Embryonic facial prominence (tissue), 1 donor: ENCODE data around the gene CAPN7.
"Not testable (repeated sequence)": the region's sequence is repeated elsewhere in the genome, so short reads cannot be mapped to it uniquely, and the experiment has no call there.

ENCODE experiments used
- DNase-seq: peaks from one replicate; pipeline ENCODE4 v3.0.0-alpha.2; 2016; ENCODE audit errors: extremely low spot score

CAPN7 gene

DNA sequence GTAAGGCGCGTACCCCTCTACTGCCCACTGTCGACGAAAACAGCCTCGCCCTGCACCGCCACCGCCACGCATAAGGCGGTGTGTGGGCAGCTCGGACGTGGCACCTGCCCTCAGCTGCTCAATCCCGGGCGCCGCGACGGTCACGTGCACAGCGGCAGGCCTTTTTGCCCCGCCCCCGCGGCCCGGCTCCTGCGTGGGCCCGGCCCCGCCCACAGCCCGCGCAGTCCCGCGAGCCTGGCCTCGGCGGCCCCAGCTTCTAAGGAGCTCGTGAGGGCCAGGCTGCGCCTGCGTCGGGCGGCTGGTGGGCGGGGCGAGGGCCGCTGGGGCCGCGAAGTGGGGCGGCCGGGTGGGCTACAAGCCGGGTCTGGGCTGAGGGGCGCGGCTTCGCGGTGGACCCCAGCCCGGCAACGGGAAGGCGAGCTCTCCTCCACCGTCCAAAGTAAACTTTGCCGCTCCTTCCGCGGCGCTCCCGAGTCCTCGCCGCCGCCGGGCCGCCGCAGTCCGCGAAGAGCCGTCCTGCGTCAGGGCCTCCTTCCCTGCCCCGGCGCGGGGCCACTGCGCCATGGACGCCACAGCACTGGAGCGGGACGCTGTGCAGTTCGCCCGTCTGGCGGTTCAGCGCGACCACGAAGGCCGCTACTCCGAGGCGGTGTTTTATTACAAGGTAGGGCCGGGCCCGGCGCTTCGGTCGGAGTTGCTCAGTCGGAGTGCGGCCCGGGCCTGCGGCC, at the start of gene CAPN7:
TSS of gene CAPN7 (plus strand) at position 313 of the 728 bp plus-strand sequence. CDS start at position 563, 250 bp downstream.
- DNase-seq = peak; percentile 66

DNA sequence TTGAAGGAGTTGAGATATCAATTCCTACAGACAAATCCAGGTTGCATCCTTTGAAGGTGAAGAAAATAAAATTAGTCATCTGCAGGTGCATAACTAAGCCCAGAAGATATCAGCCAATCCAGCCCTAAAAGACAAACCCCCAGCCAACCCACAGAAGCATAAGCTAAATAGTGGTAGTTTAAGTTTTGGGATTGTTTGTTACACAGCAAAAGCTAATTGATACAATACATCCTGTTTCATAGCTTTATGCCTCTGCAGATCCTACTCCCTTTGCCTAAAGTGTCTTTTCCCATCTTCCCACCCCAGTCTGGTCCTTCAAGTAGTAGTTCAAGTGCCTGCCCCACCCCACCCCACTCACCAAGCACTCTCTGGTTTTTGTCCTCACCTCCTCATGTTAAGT, 48.6 kb upstream of the CAPN7 start:
- DNase-seq = no peak

DNA sequence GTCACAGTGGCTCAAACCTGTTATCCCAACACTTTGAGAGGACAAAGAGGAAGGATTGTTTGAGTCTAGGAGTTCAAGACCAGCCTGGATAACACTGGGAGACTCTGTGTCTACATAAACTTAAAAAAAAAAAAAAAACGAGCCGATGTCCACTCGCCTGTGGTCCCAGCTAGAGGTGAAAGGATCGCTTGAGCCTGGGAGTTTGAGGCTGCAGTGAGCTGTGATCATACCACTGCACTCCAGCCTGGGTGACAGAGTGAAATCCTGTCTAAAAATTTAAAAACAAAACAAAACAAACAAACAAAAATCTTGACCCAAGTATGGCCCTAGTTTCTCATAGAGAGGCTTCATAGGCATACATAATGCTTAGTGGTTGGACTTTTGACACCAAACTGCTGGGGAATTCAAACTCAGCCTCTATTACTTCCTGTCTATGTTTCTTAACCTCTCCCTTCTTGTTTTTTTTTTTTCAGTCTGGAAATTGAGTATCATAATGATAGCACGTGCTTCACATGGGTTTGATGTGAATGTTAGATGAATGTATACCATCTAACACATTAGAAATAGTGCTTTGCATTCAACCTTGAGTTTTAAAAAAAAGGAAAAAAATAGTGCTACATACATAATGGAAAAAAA, 46.4 kb upstream of the CAPN7 start:
- DNase-seq = no peak

DNA sequence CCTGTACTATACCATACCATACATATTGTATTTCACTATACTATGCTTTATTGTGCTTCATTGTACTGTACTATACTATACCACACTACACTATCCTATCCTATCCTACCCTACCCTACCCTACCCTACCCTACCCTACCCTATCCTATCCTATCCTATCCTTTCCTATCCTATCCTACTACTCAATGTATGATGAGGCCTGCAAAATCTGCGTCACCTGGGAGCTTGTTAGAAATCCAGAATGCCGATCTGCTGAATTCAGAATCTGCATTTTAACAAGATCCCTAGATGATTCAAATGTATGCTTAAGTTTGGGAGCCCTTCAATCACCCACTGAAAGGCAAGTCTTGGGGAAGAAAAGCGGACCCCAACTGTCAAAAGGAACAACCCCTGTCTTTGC, 45.4 kb upstream of the CAPN7 start:
- DNase-seq = no peak

DNA sequence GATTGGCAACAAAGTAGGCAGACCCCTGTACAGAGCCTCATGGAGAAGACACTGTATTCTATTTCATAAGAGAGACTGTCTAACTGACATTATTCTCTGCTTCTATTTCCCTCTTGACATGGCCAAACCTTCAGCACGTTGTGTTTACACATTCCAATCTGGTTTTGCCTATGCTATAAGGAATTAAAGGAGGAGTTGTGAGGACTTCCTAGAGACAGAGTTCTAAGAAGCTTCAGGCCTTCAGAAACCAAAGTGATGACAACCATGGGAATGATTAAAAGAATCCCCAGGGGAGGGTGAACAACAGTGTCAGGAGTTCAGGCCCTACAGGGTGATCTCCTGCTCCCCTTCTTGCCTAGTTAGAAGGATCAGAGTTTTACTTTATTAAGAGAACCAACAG, 44.9 kb upstream of the CAPN7 start:
- no peak for DNase-seq

DNA sequence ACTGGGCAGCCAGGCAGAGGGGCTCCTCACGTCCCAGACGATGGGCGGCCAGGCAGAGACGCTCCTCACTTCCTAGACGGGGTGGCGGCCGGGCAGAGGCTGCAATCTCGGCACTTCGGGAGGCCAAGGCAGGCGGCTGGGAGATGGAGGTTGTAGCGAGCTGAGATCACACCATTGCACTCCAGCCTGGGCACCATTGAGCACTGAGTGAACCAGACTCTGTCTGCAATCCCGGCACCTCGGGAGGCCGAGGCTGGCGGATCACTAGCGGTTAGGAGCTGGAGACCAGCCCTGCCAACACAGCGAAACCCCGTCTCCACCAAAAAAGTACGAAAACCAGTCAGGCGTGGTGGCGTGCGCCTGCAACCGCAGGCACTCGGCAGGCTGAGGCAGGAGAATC, 42.4 kb upstream of the CAPN7 start:
- not testable (repeated sequence) for DNase-seq

DNA sequence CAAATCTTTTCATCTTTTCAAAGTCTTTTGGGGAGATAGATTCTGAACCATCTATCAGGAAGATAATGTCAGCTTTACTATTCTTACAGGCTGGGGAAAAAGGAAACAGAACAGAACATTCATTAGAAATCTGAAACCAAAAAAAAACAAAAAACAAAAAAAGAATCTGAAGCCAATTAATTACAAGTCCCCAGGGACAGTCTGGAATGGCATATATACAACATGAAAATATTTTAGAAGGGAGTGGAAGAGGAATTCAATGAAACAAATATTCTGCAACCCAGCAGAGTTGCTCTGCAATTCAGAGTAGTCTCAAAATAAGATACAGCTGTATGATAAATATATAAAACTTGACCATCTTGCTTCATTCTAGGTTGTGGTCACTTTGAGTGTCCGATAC, 41.7 kb upstream of the CAPN7 start:
- no peak for DNase-seq

DNA sequence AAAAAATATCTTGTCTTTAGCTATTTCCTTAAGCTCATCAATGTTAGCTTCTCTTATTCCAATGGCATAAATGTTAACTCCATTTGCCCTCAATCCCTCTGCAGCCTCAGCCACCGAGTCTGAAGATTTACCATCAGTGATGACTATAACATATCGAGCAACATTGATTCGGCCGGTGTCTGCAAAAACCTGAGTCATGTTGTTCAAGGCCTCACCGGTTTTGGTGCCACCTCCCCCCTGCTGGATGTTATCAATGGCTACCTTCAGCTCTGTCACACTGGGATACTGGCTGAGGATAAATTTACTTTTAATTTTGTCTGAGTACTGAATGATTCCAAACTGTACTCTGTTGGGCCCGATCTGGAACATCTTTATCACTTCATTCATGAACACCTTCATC, 41.0 kb upstream of the CAPN7 start:
- DNase-seq = no peak

DNA sequence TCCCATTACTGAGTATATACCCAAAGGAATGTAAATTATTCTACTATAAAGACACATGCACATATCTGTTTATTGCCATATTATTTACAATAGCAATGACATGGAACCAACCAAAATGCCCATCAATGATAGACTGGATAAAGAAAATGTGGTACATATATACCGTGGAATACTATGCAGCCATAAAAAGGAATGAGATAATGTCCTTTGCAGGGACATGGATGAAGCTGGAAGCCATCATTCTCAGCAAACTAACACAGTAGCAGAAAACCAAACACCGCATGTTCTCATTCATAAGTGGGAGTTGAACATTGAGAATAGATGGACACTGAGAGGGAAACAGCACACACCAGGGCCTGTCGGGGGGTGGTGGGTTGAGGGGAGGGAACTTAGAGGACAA, 39.7 kb upstream of the CAPN7 start:
- not testable (repeated sequence) for DNase-seq

DNA sequence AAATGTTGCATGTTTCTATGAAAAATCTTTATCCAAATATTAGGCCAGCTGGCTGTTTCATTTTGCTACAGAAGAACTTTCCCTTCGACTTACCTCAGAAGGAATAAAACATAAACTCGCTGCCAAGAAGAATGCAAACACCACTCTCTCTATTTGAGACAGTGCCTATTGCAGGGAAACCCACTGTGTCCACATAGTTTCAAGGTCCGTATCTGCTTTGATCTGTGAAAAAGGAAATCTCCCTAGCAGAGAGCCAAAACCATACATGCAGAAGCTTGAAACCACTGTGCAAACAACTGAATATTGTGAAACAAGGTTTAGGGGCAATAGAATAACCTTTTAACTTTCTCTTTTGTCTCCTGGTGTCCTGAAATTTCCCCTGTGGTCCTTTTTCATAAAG, 35.0 kb upstream of the CAPN7 start:
- no peak for DNase-seq

DNA sequence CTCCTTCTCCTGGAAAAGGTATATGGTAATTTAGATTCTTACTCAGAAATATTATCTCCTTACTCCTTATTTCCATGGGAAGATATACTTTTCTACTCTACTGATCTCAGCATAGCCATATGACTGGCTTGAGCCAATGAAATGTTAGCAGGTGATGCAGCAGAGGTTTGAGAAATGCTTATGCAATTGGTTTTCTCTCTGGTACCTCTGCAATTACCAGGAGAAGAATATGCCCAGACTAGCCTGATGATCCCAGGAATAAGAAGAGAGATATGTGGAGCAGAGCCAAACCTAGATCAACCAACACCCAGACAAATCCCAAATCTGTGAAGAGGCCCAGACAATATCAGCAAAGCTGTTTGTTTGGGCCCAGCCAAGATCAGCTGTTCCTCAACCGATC, 33.2 kb upstream of the CAPN7 start:
- DNase-seq = no peak

DNA sequence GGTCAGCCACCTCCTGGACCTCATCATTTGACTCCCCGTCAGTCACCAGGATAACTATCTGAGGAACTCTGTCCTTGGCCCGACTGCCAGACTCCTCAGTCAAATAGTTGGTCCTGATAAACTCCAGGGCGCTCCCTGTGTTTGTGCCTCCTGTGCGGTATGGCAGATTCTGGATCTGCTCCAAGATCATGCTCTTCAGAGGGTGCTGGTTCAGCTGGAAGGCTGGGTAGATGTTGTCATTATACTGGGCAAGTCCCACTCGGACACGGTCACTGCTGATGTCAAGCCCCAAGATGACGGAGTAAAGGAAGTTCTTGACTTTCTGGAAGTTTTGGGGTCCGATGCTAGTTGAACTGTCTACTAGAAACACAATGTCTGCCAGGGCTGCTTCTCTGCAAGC, 31.1 kb upstream of the CAPN7 start:
- no peak for DNase-seq

DNA sequence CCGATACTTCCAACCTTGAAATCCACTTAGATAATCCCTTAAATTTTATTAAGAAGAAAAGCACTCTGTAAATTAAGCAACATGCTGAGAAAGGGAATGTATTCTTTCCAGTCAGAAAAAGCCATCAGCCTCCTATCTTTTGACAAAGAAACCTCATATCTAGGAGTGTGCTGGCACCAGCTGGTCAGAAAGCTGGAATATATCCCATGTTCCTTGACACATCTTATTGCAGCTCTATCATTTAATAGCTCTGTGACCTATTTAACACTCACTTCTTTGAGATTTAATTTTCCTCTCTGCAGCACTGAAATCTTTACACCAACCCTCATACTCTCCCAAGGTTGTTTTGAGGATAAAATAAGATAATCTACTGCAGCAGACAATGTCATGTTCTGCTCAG, 30.4 kb upstream of the CAPN7 start:
- no peak for DNase-seq

DNA sequence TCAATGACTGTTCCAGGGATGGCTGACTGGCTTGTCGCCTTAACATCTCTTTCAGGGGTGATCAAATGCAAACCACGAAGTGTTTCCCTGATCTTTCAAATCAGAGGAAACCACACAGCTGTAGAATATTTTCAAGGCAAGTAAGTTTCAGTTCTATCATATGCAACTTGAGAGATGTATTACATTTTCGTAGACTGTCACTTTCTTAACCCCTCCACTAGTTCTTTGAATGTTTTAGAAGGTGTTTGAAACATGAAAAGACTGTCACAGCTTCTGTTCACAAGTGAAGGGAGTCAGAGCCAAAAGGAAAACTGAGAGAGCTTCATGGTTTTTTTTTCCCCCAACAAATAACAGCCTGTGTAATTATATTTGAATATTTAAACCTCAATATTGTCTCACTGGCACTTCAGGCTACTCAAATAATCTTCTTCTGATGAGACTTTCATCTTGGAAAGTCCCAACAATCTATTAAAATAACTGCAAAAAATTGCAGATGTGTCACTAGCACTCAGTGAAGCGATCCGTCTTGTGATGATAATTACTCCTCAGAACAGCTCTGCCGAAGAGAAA, 25.9 kb upstream of the CAPN7 start:
- no peak for DNase-seq

DNA sequence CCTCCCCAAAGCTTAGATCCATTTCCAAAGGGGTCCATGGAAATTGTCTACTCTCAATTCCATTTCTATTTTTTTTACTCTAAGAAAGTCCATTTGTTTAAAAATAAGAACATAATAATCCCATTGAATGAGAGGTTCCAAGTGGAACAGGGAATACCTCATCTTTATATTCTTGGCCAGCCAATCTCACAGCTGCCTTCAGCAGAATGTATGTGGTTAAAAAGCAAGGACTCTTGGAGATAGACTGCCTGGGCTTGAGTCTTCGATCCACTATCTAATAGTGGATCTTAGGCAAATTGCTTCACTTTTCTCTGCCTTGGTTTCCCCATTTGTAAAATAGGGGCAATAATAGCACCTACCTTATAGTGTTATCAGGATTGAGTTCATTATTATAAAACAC, 24.5 kb upstream of the CAPN7 start:
- DNase-seq = no peak

DNA sequence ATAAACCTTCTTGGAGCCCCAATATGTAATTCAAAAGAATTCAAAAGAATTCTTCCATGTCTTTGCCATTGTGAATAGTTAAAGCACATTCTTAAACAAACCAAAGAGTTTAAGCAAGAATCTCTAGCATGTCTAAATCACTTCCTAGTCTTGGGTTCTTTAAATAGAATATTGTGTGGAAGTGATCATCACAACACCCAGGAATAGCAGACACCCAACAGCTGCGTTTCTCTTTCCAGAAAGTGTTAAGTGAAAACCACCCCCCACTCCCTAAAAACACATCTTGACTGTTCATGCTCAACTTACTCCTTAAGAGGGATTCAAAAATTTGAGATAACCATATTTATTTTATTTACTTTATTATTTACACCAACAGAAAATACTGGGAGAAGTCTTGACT, 24.1 kb upstream of the CAPN7 start:
- DNase-seq = no peak

DNA sequence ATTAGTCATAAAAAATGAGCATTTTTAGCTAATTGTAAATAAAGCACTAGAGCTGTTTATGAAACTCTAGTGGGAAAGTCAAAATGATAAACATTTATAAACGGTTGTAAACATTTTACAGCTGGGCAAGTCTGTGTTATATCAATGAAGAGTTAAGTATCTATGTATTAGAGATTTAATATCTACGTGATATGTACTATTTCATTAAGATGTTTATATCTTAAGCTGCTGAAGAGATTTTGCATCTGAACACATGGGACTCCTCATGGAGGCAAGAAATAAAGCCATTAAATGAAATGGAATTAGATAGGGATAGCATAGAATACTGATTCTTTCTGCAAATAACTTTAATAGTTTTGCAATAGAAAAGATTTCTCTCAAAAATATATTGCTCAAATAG, 23.0 kb upstream of the CAPN7 start:
- DNase-seq = no peak

DNA sequence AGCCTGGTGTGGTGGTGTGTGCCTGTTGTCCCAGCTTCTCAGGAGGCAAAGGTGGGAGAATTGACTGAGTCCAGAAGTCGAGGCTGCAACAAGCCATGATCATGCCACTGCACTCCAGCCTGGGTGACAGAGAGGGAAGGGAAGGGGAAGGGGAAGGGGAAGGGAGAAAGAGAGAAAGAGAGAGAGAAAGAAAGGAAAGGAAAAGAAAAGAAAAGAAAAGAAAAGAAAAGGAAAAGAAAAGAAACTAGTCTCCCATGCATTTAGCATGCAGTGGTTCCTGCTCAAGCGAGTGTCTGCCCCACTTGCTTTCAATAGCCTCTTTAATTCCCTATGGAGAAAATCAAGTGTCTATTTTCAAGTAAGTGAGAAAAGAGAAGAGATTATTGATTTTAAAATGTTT, 20.6 kb upstream of the CAPN7 start:
- no peak for DNase-seq

DNA sequence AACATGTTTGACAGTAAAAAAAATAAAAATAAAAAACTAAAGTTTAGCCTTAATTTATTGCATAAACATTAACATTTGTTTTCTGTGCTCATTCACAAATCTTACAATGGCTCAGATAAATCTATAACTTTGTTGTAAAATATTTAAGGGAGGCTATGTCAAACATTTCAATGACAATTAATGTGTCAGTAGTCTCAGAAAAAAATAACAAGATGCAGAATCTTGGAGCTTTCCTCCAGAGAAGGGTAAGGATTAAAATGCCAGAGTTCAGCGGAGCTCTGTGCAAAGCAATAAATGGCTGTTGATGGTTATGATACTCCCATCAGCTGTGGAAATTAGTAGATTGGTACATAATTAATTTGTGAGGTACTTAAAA, 20.0 kb upstream of the CAPN7 start:
- DNase-seq = no peak

DNA sequence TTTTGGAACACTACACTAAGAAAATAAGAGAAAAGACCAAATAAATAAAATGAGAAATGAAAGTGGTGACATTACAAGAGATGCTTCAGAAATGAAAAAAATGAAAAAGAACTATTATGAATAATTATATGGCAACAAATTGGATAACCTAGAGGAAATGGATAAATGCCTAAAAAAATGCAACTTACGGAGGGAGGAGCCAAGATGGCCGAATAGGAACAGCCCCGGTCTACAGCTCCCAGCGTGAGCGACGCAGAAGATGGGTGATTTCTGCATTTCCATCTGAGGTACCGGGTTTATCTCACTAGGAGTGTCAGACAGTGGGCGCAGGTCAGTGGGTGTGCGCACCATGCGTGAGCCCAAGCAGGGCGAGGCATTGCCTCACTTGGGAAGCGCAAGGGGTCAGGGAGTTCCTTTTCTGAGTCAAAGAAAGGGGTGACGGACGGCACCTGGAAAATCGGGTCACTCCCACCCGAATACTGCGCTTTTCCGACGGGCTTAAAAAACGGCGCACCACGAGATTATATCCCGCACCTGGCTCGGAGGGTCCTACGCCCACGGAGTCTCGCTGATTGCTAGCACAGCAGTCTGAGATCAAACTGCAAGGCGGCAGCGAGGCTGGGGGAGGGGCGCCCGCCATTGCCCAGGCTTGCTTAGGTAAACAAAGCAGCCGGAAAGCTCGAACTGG, 19.4 kb upstream of the CAPN7 start:
- not testable (repeated sequence) for DNase-seq

DNA sequence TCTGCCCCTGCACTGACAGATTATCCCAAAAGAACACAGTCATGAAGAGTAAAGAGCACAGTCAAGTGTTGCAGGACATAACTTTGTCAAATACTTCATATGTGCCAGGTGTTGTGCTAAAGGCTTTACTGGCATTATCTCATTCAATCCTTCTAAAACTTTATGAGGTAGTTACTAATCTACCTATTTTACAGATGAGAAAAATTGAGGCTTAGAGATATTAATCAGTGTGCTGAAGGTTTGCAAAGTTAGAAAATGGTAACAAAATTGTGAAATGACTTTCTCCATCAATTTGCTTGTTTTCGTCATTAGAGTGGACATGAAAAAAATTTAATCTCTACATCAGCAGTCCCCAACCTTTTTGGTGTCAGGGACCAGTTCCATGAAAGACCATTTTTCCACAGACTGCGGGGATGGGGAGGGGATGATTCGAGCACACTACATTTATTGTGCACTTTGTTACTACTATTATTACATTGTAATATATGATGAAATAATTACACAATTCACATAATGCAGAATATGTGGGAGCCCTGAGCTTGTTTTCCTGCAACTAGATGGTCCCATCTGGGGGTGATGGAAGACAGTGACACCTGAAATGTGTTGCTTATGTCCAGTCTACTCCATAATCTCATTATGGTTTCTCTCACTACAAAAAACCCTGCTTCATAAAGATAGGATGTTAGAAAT, 8.6 kb upstream of the CAPN7 start:
- no peak for DNase-seq

DNA sequence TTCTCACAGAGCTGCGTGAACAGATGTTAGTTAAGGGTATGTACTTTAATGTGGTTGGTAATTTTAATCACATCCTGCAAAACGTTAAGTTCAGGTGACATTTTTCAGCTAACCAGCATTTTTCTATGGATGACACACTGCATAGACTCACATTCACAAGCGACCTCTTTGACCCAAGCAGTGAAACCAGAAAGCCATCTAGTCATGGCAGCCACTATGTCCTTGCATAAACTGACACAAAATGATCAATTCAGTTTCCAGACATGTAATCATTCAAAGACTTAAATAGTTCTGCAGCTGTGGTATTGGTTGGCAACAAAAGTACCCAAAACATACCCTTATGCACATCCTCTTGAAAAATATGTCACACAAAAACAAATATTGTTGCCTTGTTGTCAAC, 7.4 kb upstream of the CAPN7 start:
- DNase-seq = no peak
